AG04450 (cell line): ENCODE results near the gene ADAMTS2. TPM values are rescaled to one million over a fixed set of nuclear protein-coding genes. Genes with fewer than 3 reads are reported as not detected.

Source experiments
- CTCF ChIA-PET: fragments of 300-600, 350-600 bp; formaldehyde crosslinking; extraction: SDS; loops from one replicate; lab custom pipeline; 2022; ENCODE audit warnings: antibody characterized with exemption, inconsistent platforms; lab: Charles Lee
- POLR2A ChIA-PET: fragments of 350-600 bp; formaldehyde crosslinking; extraction: SDS; loops from one replicate; lab custom pipeline; 2021; ENCODE audit warnings: antibody characterized with exemption, inconsistent platforms; lab: Yijun Ruan, JAX
- DNase-seq: peaks from one replicate; pipeline ENCODE4 v3.0.0-alpha.2; 2011; ENCODE audit warnings: low read depth, low spot score
- H3K27ac ChIP-seq: one replicate; pipeline ENCODE4 v1.5.1; 2012; ENCODE audit warnings: low read depth, low read length, control low read depth
- H3K27me3 ChIP-seq: one replicate; pipeline ENCODE4 v1.6.0; 2012; ENCODE audit warnings: low read length; ENCODE audit not compliant: control insufficient read depth, insufficient read depth
- H3K4me3 ChIP-seq: 2 replicates; pipeline ENCODE4 v1.5.1; 2011; ENCODE audit warnings: mild to moderate bottlenecking, low read depth, low read length, control low read depth
- H3K9me3 ChIP-seq: 2 replicates; pipeline ENCODE4 v1.5.1; 2012; ENCODE audit warnings: low read length; ENCODE audit not compliant: control insufficient read depth, insufficient read depth
- CTCF ChIP-seq: IDR thresholded peaks from 2 replicates; pipeline ENCODE4 v1.5.1; 2011; ENCODE audit warnings: low read depth, low read length, control low read depth, inconsistent platforms
- polyA plus RNA-seq: library from polyadenylated mRNA; depleted of rRNA; stranded (reverse); fragments of >200 nt; gene quantifications from 2 replicates; pipeline ENCODE4 v1.2.3, GENCODE V29; 2011

Gene ADAMTS2
- polyA plus RNA-seq, 1 experiment, result 22.6 TPM

GRCh38 chr5:179212870-179213269 is 132.4 kb downstream of the ADAMTS2 start:
- DNase-seq, result no peak
- POLR2A ChIA-PET, result no interaction called here
- CTCF ChIA-PET, result interaction anchor here (0.5 to 1.6 kb wide), 11 partner anchors 10 to 593 kb away, joined by 3 to 8 read pairs (median 3); no protein-coding TSS in a partner anchor
- peak; percentile 79 for TF ChIP-seq CTCF
- Histone ChIP-seq H3K27ac (no peak overlapping the region), H3K27me3 (no peaks in the 10 kb centered on the region), H3K4me3 (no peak overlapping the region), H3K9me3 (no peaks in the 10 kb centered on the region; the same call in 1 of the 2 replicates)

- no peak overlapping the region for H3K27ac ChIP-seq
- H3K4me3 ChIP-seq, result no peak overlapping the region
- no peak for TF ChIP-seq CTCF
- no peaks in the 10 kb centered on the region for H3K27me3 ChIP-seq
- no peaks in the 10 kb centered on the region; the same call in 1 of the 2 replicates for H3K9me3 ChIP-seq
- POLR2A ChIA-PET, result no interaction called here
- no peak for DNase-seq
- CTCF ChIA-PET, result interaction anchor here (0.9 to 1.4 kb wide), 2 partner anchors 44 to 133 kb away, joined by 3 to 5 read pairs; no protein-coding TSS in a partner anchor
These were observed 133.6 kb downstream of the ADAMTS2 start for GRCh38 chr5:179211631-179212030.

- H3K9me3 ChIP-seq, result no peaks in the 10 kb centered on the region; the same call in 1 of the 2 replicates
- H3K27me3 ChIP-seq, result no peaks in the 10 kb centered on the region
- no peak for DNase-seq
- H3K27ac ChIP-seq, result no peak overlapping the region
- CTCF ChIA-PET, result interaction anchor here (0.9 to 1.4 kb wide), 2 partner anchors 44 to 133 kb away, joined by 3 to 5 read pairs; no protein-coding TSS in a partner anchor
- no peak overlapping the region for H3K4me3 ChIP-seq
- no peak for TF ChIP-seq CTCF
- POLR2A ChIA-PET, result no interaction called here
These were observed 134.2 kb downstream of the ADAMTS2 start for GRCh38 chr5:179211068-179211467.

- H3K27ac ChIP-seq, result no peak overlapping the region
- DNase-seq, result no peak
- no peaks in the 10 kb centered on the region; the same call in 1 of the 2 replicates for H3K9me3 ChIP-seq
- H3K27me3 ChIP-seq, result no peaks in the 10 kb centered on the region
- no peak for TF ChIP-seq CTCF
- POLR2A ChIA-PET, result no interaction called here
- H3K4me3 ChIP-seq, result no peak overlapping the region
- CTCF ChIA-PET, result interaction anchor here (1.4 kb wide), 1 partner anchor 43 kb away, joined by 5 read pairs; no protein-coding TSS in a partner anchor
These were observed 134.8 kb downstream of the ADAMTS2 start for GRCh38 chr5:179210478-179210877.

- Histone ChIP-seq H3K9me3 (no peaks in the 10 kb centered on the region; the same call in 1 of the 2 replicates), H3K4me3 (no peak overlapping the region), H3K27ac (no peak overlapping the region), H3K27me3 (no peaks in the 10 kb centered on the region)
- peak; percentile 8 for DNase-seq
- POLR2A ChIA-PET, result interaction anchor here (0.6 kb wide), 1 partner anchor 34 kb away, joined by 3 read pairs; no protein-coding TSS in a partner anchor
- CTCF ChIA-PET, result no interaction called here
- TF ChIP-seq CTCF, result no peak
These were observed 135.7 kb downstream of the ADAMTS2 start for GRCh38 chr5:179209359-179210150.
